Ascending aorta (tissue), 2 donors: ENCODE data around the gene METTL22. TPM values are rescaled to one million over a fixed set of nuclear protein-coding genes. Genes with fewer than 3 reads are reported as not detected.

Experiments
- DNase-seq, 2 donors: peaks; one replicate each; pipeline ENCODE4 v3.0.0-alpha.2; 2019; ENCODE audit warnings: low spot score in 2 of 2
- H3K27ac ChIP-seq, 2 donors: fragments of 200-600 bp; sonication (generic); one replicate each; pipeline ENCODE4 v1.5.1; 2016 to 2017; ENCODE audit warnings: mild to moderate bottlenecking in 1 of 2
- H3K27me3 ChIP-seq: fragments of 200-600 bp; sonication (generic); one replicate; pipeline ENCODE4 v1.5.1; 2017
- H3K36me3 ChIP-seq, 2 donors: fragments of 200-600 bp; sonication (generic); one replicate each; pipeline ENCODE4 v1.5.1; 2016
- H3K4me1 ChIP-seq, 2 donors: fragments of 200-600 bp; sonication (generic); one replicate each; pipeline ENCODE4 v1.5.1; 2016 to 2017; ENCODE audit warnings: mild to moderate bottlenecking in 1 of 2
- H3K4me3 ChIP-seq, 2 donors: fragments of 200-600 bp; sonication (generic); one replicate each; pipeline ENCODE4 v1.5.1; 2016 to 2017; ENCODE audit warnings: mild to moderate bottlenecking in 1 of 2
- H3K9me3 ChIP-seq, 2 donors: fragments of 200-600 bp; sonication (generic); one replicate each; pipeline ENCODE4 v1.5.1; 2016
- intact Hi-C: fragments of 100-400 bp; cut with DNase I; formaldehyde crosslinking; loops from one replicate; pipeline ENCODE4 v1.15.1; 2023
- total RNA-seq: library from RNA; depleted of rRNA; stranded (reverse); fragments of >200 nt; gene quantifications from one replicate; pipeline ENCODE4 v1.1.0, GENCODE V29; 2016
- TF ChIP-seq, protein P1 (sequence below), 3 experiments: fragments of 200-600 bp in 2 of 3; fragments of 450-650 bp in 1 of 3; sonication (generic) in 2 of 3; IDR thresholded peaks; one replicate each; pipeline ENCODE4 v1.5.1; 2016 to 2019; ENCODE audit warnings: antibody characterized with exemption in 3 of 3, mild to moderate bottlenecking in 1 of 3, moderate library complexity in 1 of 3

Gene METTL22
- total RNA-seq, 1 donor from 2014 or later = 31.7 TPM

DNA sequence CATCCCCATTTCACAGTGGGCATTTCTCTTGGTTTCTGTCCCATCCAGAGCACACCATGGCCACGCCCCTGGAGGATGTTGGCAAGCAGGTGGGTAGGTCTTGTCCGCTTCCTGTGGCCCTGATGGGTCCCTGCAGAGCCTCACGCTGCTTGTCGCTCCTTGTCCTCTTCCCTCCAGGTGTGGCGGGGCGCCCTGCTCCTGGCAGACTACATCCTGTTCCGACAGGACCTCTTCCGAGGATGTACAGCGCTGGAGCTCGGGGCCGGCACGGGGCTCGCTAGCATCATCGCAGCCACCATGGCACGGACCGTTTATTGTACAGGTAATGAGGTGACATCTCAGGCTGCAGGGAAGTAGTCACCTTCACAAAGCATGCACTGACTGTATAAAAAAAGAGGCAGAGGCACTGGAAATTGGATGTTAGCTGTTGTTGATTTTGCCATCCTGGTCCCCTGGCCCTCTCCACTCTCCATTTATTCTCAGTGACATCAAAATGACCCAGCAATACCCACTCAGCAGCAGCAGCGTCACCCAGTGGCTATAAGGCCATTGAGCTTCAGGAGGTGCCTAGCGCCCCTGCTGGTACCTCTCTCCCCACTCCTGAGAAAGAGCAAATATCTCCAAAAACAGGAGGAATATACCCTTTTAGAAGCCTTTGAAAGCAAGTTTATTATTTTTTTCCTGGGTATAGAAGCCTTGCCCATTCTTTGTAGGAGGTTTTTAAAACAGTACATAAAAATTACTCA is 13.7 kb downstream of the METTL22 start:
- TF ChIP-seq, protein P1, sequence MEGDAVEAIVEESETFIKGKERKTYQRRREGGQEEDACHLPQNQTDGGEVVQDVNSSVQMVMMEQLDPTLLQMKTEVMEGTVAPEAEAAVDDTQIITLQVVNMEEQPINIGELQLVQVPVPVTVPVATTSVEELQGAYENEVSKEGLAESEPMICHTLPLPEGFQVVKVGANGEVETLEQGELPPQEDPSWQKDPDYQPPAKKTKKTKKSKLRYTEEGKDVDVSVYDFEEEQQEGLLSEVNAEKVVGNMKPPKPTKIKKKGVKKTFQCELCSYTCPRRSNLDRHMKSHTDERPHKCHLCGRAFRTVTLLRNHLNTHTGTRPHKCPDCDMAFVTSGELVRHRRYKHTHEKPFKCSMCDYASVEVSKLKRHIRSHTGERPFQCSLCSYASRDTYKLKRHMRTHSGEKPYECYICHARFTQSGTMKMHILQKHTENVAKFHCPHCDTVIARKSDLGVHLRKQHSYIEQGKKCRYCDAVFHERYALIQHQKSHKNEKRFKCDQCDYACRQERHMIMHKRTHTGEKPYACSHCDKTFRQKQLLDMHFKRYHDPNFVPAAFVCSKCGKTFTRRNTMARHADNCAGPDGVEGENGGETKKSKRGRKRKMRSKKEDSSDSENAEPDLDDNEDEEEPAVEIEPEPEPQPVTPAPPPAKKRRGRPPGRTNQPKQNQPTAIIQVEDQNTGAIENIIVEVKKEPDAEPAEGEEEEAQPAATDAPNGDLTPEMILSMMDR (IDR thresholded peaks at IDR 0.05) = peak in 1 of 3 experiments; percentile 19
- no peaks in the 10 kb centered on the region for H3K4me1 ChIP-seq
- H3K27me3 ChIP-seq = no peaks in the 10 kb centered on the region
- H3K27ac ChIP-seq = no peak overlapping the region
- H3K9me3 ChIP-seq = no peaks in the 10 kb centered on the region
- H3K4me3 ChIP-seq = no peak overlapping the region
- H3K36me3 ChIP-seq = peaks cover 43 to 80% of the 10 kb centered on the region in 2 donors
- no peak for DNase-seq
- intact Hi-C loops = no loop called here

DNA sequence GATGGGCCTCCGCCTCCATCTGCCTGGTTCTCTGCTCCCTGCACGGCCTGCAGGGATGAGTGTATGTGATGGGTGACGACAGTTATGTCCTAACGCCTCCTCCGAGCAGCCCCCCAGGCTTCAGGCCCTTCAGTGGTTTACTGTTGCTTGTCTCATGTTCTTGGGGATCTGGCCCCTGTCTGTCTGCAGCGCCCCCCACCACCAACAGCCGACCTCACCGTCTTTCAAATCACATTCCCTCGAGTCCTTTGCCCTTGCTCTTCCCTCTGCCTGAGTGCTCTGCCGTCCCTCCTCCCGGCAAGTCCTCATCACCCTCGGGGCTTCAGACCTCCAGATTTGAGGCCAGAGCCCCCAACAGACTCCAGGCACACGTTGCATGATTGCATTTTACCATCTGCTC is 18.2 kb downstream of the METTL22 start:
- H3K9me3 ChIP-seq = no peaks in the 10 kb centered on the region
- intact Hi-C loops = no loop called here
- TF ChIP-seq, protein P1 (IDR thresholded peaks at IDR 0.05) = no peak
- H3K36me3 ChIP-seq = peaks cover 65 to 89% of the 10 kb centered on the region in 2 donors
- H3K4me3 ChIP-seq = no peak overlapping the region
- H3K27me3 ChIP-seq = no peaks in the 10 kb centered on the region
- DNase-seq = no peak
- H3K27ac ChIP-seq = no peak overlapping the region
- H3K4me1 ChIP-seq = no peaks in the 10 kb centered on the region

DNA sequence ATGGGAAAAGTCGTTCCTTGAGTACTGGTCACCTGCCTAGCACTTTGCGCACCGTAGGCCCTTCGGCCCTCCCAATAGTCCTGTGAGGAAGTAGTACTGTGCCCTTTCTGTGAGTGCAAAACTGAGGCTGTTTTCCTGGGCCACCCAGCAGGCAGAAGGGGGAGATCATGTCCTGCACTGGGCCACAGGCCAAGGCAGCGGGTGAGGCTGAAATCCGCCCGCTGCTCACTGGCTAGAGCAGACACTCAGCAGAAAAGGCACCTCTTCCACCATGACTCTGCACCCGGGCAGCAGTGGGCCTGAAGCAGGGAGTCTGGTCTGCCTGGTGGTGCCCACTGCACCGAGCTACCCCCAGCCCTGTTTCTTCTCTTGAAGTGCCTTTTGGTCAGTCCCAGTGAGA is 20.2 kb downstream of the METTL22 start:
- intact Hi-C loops = no loop called here
- H3K36me3 ChIP-seq = peaks cover 69 to 91% of the 10 kb centered on the region in 2 donors

DNA sequence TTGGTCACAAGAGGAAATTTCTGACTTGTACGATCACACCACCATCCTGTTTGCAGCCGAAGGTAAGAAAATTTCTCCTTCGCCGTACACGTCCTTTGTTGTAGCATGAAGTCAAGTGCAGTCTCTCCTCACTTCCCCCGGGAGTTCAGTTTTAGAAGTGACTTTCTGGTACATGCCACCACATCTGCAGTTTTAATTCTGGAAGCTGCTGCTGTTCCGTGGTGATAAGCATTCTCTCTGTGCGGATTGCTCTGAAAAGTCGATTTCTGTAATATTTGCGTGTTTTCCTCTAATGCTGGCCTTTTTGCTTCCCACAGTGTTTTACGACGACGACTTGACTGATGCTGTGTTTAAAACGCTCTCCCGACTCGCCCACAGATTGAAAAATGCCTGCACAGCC is 20.6 kb downstream of the METTL22 start:
- Histone ChIP-seq H3K27ac (no peak overlapping the region), H3K36me3 (peaks cover 74 to 91% of the 10 kb centered on the region in 2 donors), H3K4me3 (no peak overlapping the region), H3K4me1 (no peaks in the 10 kb centered on the region), H3K9me3 (no peaks in the 10 kb centered on the region), H3K27me3 (no peaks in the 10 kb centered on the region)
- TF ChIP-seq, protein P1 (IDR thresholded peaks at IDR 0.05) = no peak
- intact Hi-C loops = no loop called here
- DNase-seq = no peak

More for the DNA sequence above, 20.2 kb downstream of the METTL22 start:
- no peak overlapping the region for H3K4me3 ChIP-seq
- H3K27me3 ChIP-seq = no peaks in the 10 kb centered on the region
- TF ChIP-seq, protein P1 (IDR thresholded peaks at IDR 0.05) = no peak
- no peak overlapping the region for H3K27ac ChIP-seq
- H3K4me1 ChIP-seq = no peaks in the 10 kb centered on the region
- no peaks in the 10 kb centered on the region for H3K9me3 ChIP-seq
- no peak for DNase-seq

DNA sequence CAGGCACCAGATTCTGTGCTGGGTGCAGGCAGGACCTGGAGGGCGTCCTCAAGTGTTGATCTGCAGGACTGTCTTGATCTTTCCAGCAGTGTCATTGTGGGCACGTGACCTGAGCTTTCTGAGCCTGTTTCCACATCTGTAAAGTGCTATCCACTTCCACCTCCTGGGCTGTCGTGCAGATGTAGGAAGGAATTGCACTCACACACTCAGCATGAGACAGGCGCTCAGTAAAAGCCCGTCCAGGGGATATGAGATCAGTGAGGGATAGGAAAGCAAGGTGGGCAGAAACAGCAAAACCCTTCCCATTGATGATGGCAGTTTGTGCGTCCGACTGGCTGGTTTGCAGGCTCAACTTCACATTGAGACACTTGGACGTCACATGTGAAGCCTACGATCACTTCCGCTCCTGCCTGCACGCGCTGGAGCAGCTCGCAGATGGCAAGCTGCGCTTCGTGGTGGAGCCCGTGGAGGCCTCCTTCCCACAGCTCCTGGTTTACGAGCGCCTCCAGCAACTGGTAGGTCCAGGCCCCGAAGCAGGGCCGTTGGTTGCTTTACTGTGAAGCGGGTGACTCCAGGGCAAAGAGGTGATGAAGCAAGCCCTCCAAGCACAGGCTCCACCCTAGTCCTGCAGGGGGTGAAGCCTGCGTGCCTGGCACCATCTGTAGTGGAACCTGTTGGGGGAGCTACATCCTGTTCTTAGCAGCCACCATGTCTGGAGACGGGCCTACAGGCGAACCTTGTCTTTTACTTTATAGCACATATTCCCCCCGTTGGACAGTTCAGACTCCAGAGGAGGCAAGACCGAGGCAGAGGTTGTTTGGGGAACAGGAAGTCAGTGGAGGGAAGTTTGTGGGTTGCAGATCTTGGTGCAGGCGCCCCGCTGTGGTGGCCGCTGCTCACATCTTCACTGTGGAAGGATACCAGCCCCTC is 23.0 kb downstream of the METTL22 start:
- Histone ChIP-seq H3K4me1 (no peaks in the 10 kb centered on the region), H3K27me3 (no peaks in the 10 kb centered on the region), H3K9me3 (no peaks in the 10 kb centered on the region), H3K4me3 (no peak overlapping the region), H3K36me3 (peaks cover 76 to 89% of the 10 kb centered on the region in 2 donors), H3K27ac (peak overlapping the region in 1 of 2 donors; percentile 6)
- DNase-seq = no peak
- intact Hi-C loops = no loop called here
- TF ChIP-seq, protein P1 (IDR thresholded peaks at IDR 0.05) = no peak
